Osteoblast (primary cell): Measurements from ENCODE around the gene TTLL13. TPM values are rescaled to one million over a fixed set of nuclear protein-coding genes. Genes with fewer than 3 reads are reported as not detected.

Experiments used
- DNase-seq: peaks from one replicate; pipeline ENCODE4 v3.0.0; 2011; ENCODE audit warnings: low spot score, mixed read lengths; ENCODE audit not compliant: insufficient read length; ENCODE audit errors: missing footprints
- H2AFZ ChIP-seq: 2 replicates; pipeline ENCODE4 v1.6.0; 2011; ENCODE audit warnings: mild to moderate bottlenecking, low read length
- H3K27ac ChIP-seq: 2 replicates; pipeline ENCODE4 v1.5.1; 2011; ENCODE audit warnings: mild to moderate bottlenecking, low read depth, low read length, moderate library complexity
- H3K27me3 ChIP-seq: 2 replicates; pipeline ENCODE4 v1.6.0; 2012; ENCODE audit warnings: mild to moderate bottlenecking, control low read depth, inconsistent platforms, low read length, moderate library complexity; ENCODE audit not compliant: insufficient read depth
- H3K36me3 ChIP-seq: 2 replicates; pipeline ENCODE4 v1.5.1; 2011; ENCODE audit warnings: mild to moderate bottlenecking, low read length, control low read depth, moderate library complexity; ENCODE audit not compliant: insufficient read depth
- H3K4me1 ChIP-seq: 2 replicates; pipeline ENCODE4 v1.5.1; 2011; ENCODE audit warnings: mild to moderate bottlenecking, low read length, control low read depth, moderate library complexity; ENCODE audit not compliant: insufficient read depth
- H3K4me2 ChIP-seq: 2 replicates; pipeline ENCODE4 v1.6.0; 2011; ENCODE audit warnings: mild to moderate bottlenecking, low read length; ENCODE audit not compliant: insufficient read depth
- H3K4me3 ChIP-seq: fragments of 200-600 bp; sonication (generic); 3 replicates; pipeline ENCODE4 v1.5.1; 2012; ENCODE audit warnings: mild to moderate bottlenecking, low read length, inconsistent platforms; ENCODE audit not compliant: insufficient read depth
- H3K79me2 ChIP-seq: 2 replicates; pipeline ENCODE4 v1.6.0; 2012; ENCODE audit warnings: mild to moderate bottlenecking, low read length, control low read depth, inconsistent platforms; ENCODE audit not compliant: insufficient read depth
- H3K9me3 ChIP-seq: 2 replicates; pipeline ENCODE4 v1.5.1; 2011; ENCODE audit warnings: low read depth, low read length, control low read depth
- H4K20me1 ChIP-seq: 2 replicates; pipeline ENCODE4 v1.6.0; 2012; ENCODE audit warnings: mild to moderate bottlenecking, low read length, control low read depth; ENCODE audit not compliant: insufficient read depth
- total RNA-seq: library from RNA; depleted of rRNA; stranded (reverse); fragments of >200 nt; gene quantifications from 2 replicates; pipeline ENCODE4 v1.2.3, GENCODE V29; 2012
- TF ChIP-seq, protein P1 (sequence below): IDR thresholded peaks from 2 replicates; pipeline ENCODE4 v1.5.1; 2011; ENCODE audit warnings: mild to moderate bottlenecking, low read depth, low read length, moderate library complexity; ENCODE audit errors: extremely low read depth

The TTLL13 gene
- total RNA-seq, 1 donor: under 0.01 TPM

DNA sequence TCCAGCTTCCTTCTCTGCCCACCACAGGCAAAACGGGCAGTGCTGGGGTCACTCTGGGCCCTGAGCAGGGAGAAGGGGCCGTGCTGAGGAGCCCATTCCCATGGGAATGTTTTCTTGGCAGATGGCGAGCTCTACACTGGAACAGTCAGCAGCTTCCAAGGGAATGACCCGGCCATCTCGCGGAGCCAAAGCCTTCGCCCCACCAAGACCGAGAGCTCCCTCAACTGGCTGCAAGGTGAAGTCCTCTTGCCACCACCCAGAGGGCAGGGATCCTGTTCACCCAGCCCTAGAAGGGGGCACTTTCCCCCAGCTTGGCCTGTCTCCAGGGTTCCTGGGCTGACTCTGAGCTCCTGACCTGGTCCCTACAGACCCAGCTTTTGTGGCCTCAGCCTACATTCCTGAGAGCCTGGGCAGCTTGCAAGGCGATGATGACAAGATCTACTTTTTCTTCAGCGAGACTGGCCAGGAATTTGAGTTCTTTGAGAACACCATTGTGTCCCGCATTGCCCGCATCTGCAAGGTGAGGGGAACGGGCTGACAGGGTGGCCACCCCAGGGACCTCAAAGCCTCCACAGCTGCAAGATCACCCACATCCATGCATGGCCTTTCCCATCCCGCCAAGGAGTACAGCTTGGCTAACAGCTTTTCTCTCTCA lies 28.0 kb upstream of the TTLL13 start:
- Histone ChIP-seq H3K9me3 (no peaks in the 10 kb centered on the region), H3K79me2 (no peaks in the 10 kb centered on the region), H4K20me1 (no peaks in the 10 kb centered on the region), H2AFZ (peak overlapping the region; percentile 36), H3K27me3 (no peaks in the 10 kb centered on the region), H3K4me1 (peaks cover 5% of the 10 kb centered on the region), H3K4me3 (no peak overlapping the region), H3K36me3 (no peaks in the 10 kb centered on the region), H3K27ac (no peak overlapping the region), H3K4me2 (no peak overlapping the region)
- peak; percentile 99 for DNase-seq
- TF ChIP-seq, protein P1, sequence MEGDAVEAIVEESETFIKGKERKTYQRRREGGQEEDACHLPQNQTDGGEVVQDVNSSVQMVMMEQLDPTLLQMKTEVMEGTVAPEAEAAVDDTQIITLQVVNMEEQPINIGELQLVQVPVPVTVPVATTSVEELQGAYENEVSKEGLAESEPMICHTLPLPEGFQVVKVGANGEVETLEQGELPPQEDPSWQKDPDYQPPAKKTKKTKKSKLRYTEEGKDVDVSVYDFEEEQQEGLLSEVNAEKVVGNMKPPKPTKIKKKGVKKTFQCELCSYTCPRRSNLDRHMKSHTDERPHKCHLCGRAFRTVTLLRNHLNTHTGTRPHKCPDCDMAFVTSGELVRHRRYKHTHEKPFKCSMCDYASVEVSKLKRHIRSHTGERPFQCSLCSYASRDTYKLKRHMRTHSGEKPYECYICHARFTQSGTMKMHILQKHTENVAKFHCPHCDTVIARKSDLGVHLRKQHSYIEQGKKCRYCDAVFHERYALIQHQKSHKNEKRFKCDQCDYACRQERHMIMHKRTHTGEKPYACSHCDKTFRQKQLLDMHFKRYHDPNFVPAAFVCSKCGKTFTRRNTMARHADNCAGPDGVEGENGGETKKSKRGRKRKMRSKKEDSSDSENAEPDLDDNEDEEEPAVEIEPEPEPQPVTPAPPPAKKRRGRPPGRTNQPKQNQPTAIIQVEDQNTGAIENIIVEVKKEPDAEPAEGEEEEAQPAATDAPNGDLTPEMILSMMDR: peak; percentile 91

DNA sequence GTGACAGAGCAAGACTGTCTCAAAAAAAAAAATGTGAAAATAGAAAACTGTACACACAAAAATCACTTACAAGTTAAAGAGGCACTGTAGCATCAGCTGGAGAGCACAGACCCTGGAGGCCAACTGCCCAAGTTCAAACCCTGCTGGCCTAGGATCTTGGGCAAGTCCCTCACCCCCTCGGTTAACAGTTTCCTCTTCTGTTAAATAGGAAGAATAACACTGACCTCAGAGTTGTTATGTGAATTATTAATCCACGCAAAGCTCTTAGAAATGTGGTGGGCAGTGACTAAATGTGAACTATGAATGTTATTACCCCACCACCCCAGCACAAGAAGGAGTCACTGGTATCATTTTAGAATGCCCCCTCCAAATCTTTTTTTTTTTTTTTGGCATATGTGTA lies 26.8 kb upstream of the TTLL13 start:
- Histone ChIP-seq H4K20me1 (no peaks in the 10 kb centered on the region), H3K27me3 (no peaks in the 10 kb centered on the region), H3K36me3 (no peaks in the 10 kb centered on the region), H2AFZ (no peak overlapping the region), H3K79me2 (no peaks in the 10 kb centered on the region), H3K4me2 (no peak overlapping the region), H3K4me3 (no peak overlapping the region), H3K4me1 (peaks cover 5% of the 10 kb centered on the region), H3K27ac (no peak overlapping the region), H3K9me3 (no peaks in the 10 kb centered on the region)
- TF ChIP-seq, protein P1: no peak
- no peak for DNase-seq

DNA sequence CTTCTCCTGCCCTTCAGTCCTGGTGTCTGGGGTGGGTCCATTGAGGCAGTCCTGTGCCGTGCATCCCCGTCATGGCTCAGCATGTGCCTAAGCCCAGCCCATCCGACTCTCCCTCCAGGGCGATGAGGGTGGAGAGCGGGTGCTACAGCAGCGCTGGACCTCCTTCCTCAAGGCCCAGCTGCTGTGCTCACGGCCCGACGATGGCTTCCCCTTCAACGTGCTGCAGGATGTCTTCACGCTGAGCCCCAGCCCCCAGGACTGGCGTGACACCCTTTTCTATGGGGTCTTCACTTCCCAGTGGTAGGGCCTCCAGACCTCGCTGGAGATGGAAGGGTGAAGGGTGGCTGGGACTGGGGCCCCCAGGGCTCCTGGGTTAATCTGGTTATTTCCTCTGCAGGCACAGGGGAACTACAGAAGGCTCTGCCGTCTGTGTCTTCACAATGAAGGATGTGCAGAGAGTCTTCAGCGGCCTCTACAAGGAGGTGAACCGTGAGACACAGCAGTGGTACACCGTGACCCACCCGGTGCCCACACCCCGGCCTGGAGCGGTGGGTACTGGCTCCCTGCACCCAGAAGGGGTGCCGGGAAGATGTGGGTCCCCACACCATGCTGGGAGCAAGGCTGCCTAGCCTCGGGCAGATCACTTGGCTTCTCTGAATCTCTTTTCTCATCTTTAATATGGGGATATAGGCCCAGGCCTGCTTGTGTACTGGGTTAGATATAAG lies 25.8 kb upstream of the TTLL13 start:
- peak; percentile 71 for DNase-seq
- TF ChIP-seq, protein P1: no peak
- H2AFZ ChIP-seq: no peak overlapping the region

DNA sequence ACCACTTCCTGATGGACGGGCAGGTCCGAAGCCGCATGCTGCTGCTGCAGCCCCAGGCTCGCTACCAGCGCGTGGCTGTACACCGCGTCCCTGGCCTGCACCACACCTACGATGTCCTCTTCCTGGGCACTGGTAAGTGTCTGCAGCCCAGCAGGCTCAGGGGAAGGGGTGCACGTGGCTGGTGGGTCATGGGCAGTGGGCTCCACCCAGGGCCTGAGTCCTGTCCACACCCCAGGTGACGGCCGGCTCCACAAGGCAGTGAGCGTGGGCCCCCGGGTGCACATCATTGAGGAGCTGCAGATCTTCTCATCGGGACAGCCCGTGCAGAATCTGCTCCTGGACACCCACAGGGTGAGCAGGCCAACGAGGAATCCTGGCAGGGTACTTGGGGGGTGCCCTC lies 24.3 kb upstream of the TTLL13 start:
- no peaks in the 10 kb centered on the region for H3K9me3 ChIP-seq
- no peak overlapping the region for H2AFZ ChIP-seq

More for the DNA sequence above, 25.8 kb upstream of the TTLL13 start:
- no peak overlapping the region for H3K4me2 ChIP-seq
- no peak overlapping the region for H3K27ac ChIP-seq
- H3K79me2 ChIP-seq: no peaks in the 10 kb centered on the region
- H4K20me1 ChIP-seq: no peaks in the 10 kb centered on the region
- peaks cover 5% of the 10 kb centered on the region for H3K4me1 ChIP-seq
- no peaks in the 10 kb centered on the region for H3K36me3 ChIP-seq
- H3K27me3 ChIP-seq: no peaks in the 10 kb centered on the region
- H3K4me3 ChIP-seq: no peak overlapping the region
- no peaks in the 10 kb centered on the region for H3K9me3 ChIP-seq

More for the DNA sequence above, 24.3 kb upstream of the TTLL13 start:
- Histone ChIP-seq H3K27ac (no peak overlapping the region), H3K27me3 (no peaks in the 10 kb centered on the region), H3K36me3 (peaks cover 12% of the 10 kb centered on the region), H3K4me1 (peaks cover 5% of the 10 kb centered on the region), H3K4me2 (no peak overlapping the region), H3K4me3 (no peak overlapping the region), H4K20me1 (no peaks in the 10 kb centered on the region), H3K79me2 (no peaks in the 10 kb centered on the region)
- TF ChIP-seq, protein P1: no peak
- DNase-seq: peak; percentile 27
